RWPE2 (cell line): Measurements from ENCODE around the gene SETD1B.

Experiments
- ATAC-seq: fragments of 200-7000 bp; cut with Tn5 transposase; 3 replicates; pipeline ENCODE4 v1.9.1; 2021; ENCODE audit warnings: low read depth
- DNase-seq: peaks from one replicate; pipeline ENCODE4 v3.0.0-alpha.2; 2020; ENCODE audit warnings: low spot score
- H3K27ac ChIP-seq: fragments of 450-650 bp; 2 replicates; pipeline ENCODE4 v1.5.1; 2017; ENCODE audit warnings: mild to moderate bottlenecking; ENCODE audit not compliant: poor library complexity, severe bottlenecking
- H3K27me3 ChIP-seq: fragments of 250-450 bp; sonication (Bioruptor Pico); 2 replicates; pipeline ENCODE4 v1.5.1; 2021; ENCODE audit warnings: mild to moderate bottlenecking, moderate library complexity; ENCODE audit not compliant: insufficient read depth, poor library complexity, severe bottlenecking
- H3K36me3 ChIP-seq: fragments of 250-450 bp; sonication (Bioruptor Pico); 2 replicates; pipeline ENCODE4 v1.5.1; 2020; ENCODE audit warnings: low read depth, mild to moderate bottlenecking, moderate library complexity
- H3K4me1 ChIP-seq: fragments of 250-450 bp; sonication (Bioruptor Pico); 2 replicates; pipeline ENCODE4 v1.5.1; 2021; ENCODE audit warnings: mild to moderate bottlenecking, moderate library complexity; ENCODE audit not compliant: insufficient read depth, poor library complexity, severe bottlenecking
- H3K4me3 ChIP-seq: fragments of 250-450 bp; sonication (Bioruptor Pico); 2 replicates; pipeline ENCODE4 v1.5.1; 2021; ENCODE audit warnings: mild to moderate bottlenecking, moderate library complexity; ENCODE audit not compliant: severe bottlenecking
- H3K9me3 ChIP-seq: fragments of 250-450 bp; sonication (Bioruptor Pico); 2 replicates; pipeline ENCODE4 v1.5.1; 2021; ENCODE audit warnings: mild to moderate bottlenecking, moderate library complexity; ENCODE audit not compliant: severe bottlenecking
- TF ChIP-seq, protein P1 (sequence below): fragments of 450-650 bp; IDR thresholded peaks from one replicate; pipeline ENCODE4 v1.5.1; 2017; ENCODE audit warnings: mild to moderate bottlenecking, moderate library complexity; ENCODE audit not compliant: poor library complexity, severe bottlenecking

Gene SETD1B

GRCh38 chr12:121829250-121829918, 25.6 kb downstream of the SETD1B start:
- Histone ChIP-seq H3K4me3 (no peak overlapping the region), H3K36me3 (peaks cover 42% of the 10 kb centered on the region), H3K4me1 (no peaks in the 10 kb centered on the region), H3K27ac (no peak overlapping the region), H3K27me3 (no peaks in the 10 kb centered on the region), H3K9me3 (no peaks in the 10 kb centered on the region)
- TF ChIP-seq, protein P1, sequence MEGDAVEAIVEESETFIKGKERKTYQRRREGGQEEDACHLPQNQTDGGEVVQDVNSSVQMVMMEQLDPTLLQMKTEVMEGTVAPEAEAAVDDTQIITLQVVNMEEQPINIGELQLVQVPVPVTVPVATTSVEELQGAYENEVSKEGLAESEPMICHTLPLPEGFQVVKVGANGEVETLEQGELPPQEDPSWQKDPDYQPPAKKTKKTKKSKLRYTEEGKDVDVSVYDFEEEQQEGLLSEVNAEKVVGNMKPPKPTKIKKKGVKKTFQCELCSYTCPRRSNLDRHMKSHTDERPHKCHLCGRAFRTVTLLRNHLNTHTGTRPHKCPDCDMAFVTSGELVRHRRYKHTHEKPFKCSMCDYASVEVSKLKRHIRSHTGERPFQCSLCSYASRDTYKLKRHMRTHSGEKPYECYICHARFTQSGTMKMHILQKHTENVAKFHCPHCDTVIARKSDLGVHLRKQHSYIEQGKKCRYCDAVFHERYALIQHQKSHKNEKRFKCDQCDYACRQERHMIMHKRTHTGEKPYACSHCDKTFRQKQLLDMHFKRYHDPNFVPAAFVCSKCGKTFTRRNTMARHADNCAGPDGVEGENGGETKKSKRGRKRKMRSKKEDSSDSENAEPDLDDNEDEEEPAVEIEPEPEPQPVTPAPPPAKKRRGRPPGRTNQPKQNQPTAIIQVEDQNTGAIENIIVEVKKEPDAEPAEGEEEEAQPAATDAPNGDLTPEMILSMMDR, result no peak
- ATAC-seq (peak; percentile 39; the same call in 2 of the 3 replicates), DNase-seq (no peak)

DNA sequence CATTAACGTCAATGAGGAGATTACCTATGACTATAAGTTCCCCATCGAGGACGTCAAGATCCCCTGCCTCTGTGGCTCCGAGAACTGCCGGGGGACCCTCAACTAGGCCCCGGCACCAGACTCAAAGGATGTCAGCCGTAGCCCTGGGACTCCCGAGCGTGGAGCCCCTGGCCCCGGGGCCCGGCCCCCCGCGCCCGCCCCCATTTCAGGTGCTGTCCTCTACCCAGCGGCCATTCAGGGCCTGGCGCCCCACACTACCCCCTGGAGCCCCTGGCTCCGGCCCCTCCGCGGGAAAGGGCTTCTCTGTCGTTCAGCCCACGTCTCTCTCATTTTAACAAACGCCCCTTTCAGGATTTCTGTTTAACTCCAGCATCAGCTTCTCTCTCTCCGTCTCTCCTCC, 26.3 kb downstream of the SETD1B start:
- DNase-seq (no peak), ATAC-seq (no peak)
- Histone ChIP-seq H3K4me3 (no peak overlapping the region), H3K27ac (no peak overlapping the region), H3K4me1 (no peaks in the 10 kb centered on the region), H3K27me3 (no peaks in the 10 kb centered on the region), H3K36me3 (peaks cover 42% of the 10 kb centered on the region), H3K9me3 (no peaks in the 10 kb centered on the region)
- TF ChIP-seq, protein P1, result no peak

- TF ChIP-seq, protein P1, result no peak
- DNase-seq (no peak), ATAC-seq (no peak)
- Histone ChIP-seq H3K27me3 (no peaks in the 10 kb centered on the region), H3K4me1 (no peaks in the 10 kb centered on the region), H3K36me3 (peaks cover 40% of the 10 kb centered on the region), H3K4me3 (no peak overlapping the region), H3K9me3 (no peaks in the 10 kb centered on the region), H3K27ac (no peak overlapping the region)
Observed at GRCh38 chr12:121830588-121831265, 26.9 kb downstream of the SETD1B start.

GRCh38 chr12:121831571-121832245, 27.9 kb downstream of the SETD1B start:
- H3K4me3 ChIP-seq, result no peak overlapping the region
- H3K9me3 ChIP-seq, result no peaks in the 10 kb centered on the region
- DNase-seq (no peak), ATAC-seq (no peak)
- H3K27me3 ChIP-seq, result no peaks in the 10 kb centered on the region
- no peak overlapping the region for H3K27ac ChIP-seq
- TF ChIP-seq, protein P1, result no peak
- H3K4me1 ChIP-seq, result no peaks in the 10 kb centered on the region
- peaks cover 31% of the 10 kb centered on the region for H3K36me3 ChIP-seq
